Fibroblast of lung (primary cell): Measurements from ENCODE around the gene PCDHA1.

Experiments used
- EZH2 ChIP-seq: IDR thresholded peaks from 2 replicates; pipeline ENCODE4 v1.5.1; 2012; ENCODE audit warnings: low read length, control low read depth, mild to moderate bottlenecking; ENCODE audit errors: missing control alignments
- TF ChIP-seq, protein P1 (sequence below), 2 donors: IDR thresholded peaks in 1 of 2; conservative IDR thresholded peaks in 1 of 2; 1 replicate in 1 of 2; 2 replicates in 1 of 2; pipeline ENCODE4 v1.5.1; 2011 to 2012; ENCODE audit warnings: low read length in 2 of 2, control low read depth in 1 of 2, inconsistent platforms in 1 of 2, low read depth in 1 of 2, mild to moderate bottlenecking in 1 of 2

DNA sequence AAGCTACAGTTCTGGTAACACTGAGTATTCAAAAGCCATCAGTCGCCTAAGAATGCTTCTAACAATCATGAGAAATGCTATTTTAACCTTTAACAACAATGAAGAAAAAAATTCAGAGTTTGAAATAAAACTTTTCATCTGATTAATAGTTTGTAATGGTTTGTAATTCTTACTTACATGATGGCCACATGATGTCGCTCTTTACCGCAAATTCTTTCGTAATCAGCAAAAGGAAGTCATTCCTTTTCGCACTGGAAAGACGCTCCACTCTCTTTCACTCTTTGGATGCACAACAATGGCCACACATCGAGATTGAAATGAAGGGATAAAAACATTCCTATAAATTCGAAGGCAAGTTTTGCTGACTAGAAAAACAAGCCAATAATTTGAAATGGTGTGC, 48.1 kb downstream of the PCDHA1 start, which contains the start of gene PCDHA7:
- TF ChIP-seq, protein P1, sequence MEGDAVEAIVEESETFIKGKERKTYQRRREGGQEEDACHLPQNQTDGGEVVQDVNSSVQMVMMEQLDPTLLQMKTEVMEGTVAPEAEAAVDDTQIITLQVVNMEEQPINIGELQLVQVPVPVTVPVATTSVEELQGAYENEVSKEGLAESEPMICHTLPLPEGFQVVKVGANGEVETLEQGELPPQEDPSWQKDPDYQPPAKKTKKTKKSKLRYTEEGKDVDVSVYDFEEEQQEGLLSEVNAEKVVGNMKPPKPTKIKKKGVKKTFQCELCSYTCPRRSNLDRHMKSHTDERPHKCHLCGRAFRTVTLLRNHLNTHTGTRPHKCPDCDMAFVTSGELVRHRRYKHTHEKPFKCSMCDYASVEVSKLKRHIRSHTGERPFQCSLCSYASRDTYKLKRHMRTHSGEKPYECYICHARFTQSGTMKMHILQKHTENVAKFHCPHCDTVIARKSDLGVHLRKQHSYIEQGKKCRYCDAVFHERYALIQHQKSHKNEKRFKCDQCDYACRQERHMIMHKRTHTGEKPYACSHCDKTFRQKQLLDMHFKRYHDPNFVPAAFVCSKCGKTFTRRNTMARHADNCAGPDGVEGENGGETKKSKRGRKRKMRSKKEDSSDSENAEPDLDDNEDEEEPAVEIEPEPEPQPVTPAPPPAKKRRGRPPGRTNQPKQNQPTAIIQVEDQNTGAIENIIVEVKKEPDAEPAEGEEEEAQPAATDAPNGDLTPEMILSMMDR (conservative IDR thresholded peaks at IDR 0.05 in 1 of 2, IDR thresholded peaks at IDR 0.05 in 1 of 2; ENCODE audit: low read depth in 1 of 2, low read length in 2 of 2), result peak in 1 of 2 donors; percentile 1
- TF ChIP-seq EZH2, result no peak
